ENCODE data around the gene GNB5.
"Not testable (repeated sequence)": the region's sequence is repeated elsewhere in the genome, so short reads cannot be mapped to it uniquely, and the experiment has no call there.

GNB5 gene

DNA sequence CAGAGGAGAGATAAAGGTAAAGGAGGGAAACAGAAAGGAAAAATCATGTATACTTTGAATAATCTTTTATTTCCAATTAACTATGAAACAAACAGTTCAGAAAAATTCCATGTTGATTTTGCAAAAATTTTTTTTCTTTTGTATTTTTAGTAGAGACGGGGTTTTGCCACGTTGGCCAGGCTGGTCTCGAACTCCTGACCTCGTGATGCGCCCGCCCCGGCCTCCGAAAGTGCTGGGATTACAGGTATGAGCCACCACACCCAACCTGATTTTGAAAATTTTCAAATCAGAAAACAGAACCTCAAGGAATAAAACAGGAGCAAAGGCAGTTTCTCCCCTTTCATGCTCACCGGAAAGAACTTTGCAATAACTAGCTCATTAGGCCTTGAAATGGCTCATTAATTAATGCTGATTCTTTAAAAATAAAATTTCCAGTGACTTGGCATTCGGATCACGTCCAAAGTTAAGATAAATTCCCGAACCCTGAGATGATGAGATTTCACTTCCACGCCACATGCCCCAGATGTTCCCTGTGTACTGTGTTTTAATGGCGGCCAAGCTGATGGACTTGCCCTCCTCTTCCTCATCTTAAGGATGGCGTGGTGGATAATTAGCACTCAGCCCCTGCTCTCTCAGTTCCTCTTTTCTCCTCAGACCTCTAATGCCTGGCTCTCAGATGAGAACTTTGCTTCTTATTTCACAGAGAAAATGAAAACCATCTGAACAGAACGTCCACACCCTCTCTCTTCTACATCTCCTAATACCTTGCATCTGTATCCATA is 89.5 kb downstream of the GNB5 start:
- TF ChIP-seq, protein P1, sequence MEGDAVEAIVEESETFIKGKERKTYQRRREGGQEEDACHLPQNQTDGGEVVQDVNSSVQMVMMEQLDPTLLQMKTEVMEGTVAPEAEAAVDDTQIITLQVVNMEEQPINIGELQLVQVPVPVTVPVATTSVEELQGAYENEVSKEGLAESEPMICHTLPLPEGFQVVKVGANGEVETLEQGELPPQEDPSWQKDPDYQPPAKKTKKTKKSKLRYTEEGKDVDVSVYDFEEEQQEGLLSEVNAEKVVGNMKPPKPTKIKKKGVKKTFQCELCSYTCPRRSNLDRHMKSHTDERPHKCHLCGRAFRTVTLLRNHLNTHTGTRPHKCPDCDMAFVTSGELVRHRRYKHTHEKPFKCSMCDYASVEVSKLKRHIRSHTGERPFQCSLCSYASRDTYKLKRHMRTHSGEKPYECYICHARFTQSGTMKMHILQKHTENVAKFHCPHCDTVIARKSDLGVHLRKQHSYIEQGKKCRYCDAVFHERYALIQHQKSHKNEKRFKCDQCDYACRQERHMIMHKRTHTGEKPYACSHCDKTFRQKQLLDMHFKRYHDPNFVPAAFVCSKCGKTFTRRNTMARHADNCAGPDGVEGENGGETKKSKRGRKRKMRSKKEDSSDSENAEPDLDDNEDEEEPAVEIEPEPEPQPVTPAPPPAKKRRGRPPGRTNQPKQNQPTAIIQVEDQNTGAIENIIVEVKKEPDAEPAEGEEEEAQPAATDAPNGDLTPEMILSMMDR (IDR thresholded peaks at IDR 0.05; ENCODE audit: low read depth, low read length, missing control alignments) = no peak
- no peak overlapping the region for H3K4me3 ChIP-seq (replicated peaks; ENCODE audit: low read depth, low read length)
- no peak for DNase-seq (ENCODE audit: extremely low read depth, low read depth)

DNA sequence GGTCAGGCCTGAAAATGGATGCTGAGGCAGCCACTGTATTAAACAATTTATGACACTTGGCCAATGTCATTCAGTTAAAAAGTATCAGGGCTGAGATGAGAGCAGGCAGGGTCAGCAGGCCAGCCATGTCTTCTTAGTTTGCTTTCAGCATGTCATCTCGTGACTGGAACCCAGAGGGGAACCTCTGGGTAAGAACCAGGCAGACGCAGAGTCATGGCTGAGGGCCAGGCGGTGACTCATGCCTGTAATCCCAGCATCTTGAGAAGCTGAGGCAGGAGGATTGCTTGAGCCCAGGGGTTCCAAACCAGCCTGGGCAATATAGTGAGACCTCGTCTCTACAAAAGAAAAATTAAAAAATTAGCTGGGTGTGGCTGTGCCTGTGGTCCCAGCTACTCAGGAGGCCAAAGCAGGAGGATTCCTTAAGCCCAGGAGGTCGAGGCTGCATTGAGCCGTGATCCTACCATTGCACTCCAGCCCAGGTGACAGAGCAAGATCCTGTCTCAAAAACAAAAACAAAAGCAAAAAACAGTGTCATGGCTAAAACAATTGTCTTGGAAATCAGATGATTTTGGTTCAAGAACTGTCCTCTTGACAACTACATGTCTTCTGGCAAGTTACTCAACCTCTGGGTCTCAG is 90.3 kb downstream of the GNB5 start:
- no peak overlapping the region for H3K4me3 ChIP-seq (replicated peaks; ENCODE audit: low read depth, low read length)
- peak; percentile 71 for DNase-seq (ENCODE audit: extremely low read depth, low read depth)
- TF ChIP-seq, protein P1 (IDR thresholded peaks at IDR 0.05; ENCODE audit: low read depth, low read length, missing control alignments) = no peak

DNA sequence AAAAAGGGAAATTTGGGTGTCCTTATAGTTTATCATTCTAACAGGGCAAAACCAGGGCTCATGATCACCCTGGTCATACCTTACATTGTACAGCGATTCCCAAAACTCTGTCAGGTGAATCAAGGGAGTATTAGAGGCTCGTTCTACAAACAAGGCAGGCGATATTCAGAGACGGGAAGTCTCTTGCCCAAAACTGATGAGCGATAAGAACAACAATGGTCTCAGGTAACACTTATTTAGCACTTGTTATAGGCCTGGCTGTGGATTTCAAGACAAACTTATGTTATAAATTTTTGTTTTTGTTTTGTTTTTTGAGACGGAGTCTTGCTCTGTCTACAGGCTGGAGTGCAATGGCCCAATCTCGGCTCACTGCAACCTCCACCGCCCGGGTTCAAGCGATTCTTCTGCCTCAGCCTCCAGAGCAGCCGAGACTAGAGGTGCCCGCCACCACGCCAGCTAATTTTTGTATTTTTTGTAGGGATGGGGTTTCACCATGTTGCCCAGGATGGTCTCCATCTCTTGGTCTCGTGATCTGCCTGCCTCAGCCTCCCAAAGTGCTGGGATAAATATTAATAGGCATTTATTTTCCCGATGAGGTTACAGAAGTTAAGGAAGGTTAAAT is 91.4 kb downstream of the GNB5 start:
- no peak for DNase-seq (ENCODE audit: extremely low read depth, low read depth)
- no peak overlapping the region for H3K4me3 ChIP-seq (replicated peaks; ENCODE audit: low read depth, low read length)
- TF ChIP-seq, protein P1 (IDR thresholded peaks at IDR 0.05; ENCODE audit: low read depth, low read length, missing control alignments) = no peak

DNA sequence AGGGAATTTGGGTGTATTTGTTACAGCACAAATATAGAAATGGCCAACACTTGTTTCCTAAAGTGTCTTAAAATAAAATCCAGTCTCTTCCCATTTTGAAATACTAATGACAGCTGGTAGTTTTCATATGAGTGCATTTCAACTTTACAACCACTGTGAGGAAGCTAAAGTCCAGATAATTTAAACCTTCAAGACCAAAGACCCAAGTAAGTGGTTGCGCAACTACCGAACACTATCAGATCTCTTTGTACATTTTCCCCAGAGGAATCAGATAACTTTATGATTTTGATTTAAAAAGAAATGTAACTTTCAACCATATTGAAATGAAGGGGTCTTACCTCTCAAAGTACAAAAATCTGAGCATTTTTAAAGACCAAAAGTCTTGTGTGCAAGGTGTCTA is 92.9 kb downstream of the GNB5 start:
- TF ChIP-seq, protein P1 (IDR thresholded peaks at IDR 0.05; ENCODE audit: low read depth, low read length, missing control alignments) = no peak
- DNase-seq (ENCODE audit: extremely low read depth, low read depth) = no peak
- no peak overlapping the region for H3K4me3 ChIP-seq (replicated peaks; ENCODE audit: low read depth, low read length)

DNA sequence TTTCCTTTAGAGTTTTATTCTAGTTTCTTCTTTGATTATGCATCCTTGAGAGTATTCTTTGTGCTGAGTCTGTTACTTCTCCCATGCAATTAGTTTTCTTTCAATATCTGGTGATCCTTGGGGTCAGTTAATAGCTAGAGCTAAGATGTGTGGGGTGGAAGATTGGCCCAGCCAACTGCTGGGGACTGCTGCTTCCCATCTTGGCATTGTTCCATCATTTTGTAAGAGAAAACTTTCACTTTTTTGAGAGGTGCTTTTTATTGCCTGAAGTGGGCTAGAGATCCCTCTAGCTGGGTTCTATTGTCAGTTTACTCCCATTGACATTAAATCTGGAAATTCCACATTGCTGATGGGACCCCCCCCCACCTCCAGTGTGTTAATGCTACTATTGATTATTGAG is 94.0 kb downstream of the GNB5 start:
- no peak for DNase-seq (ENCODE audit: extremely low read depth, low read depth)
- no peak overlapping the region for H3K4me3 ChIP-seq (replicated peaks; ENCODE audit: low read depth, low read length)
- TF ChIP-seq, protein P1 (IDR thresholded peaks at IDR 0.05; ENCODE audit: low read depth, low read length, missing control alignments) = no peak

DNA sequence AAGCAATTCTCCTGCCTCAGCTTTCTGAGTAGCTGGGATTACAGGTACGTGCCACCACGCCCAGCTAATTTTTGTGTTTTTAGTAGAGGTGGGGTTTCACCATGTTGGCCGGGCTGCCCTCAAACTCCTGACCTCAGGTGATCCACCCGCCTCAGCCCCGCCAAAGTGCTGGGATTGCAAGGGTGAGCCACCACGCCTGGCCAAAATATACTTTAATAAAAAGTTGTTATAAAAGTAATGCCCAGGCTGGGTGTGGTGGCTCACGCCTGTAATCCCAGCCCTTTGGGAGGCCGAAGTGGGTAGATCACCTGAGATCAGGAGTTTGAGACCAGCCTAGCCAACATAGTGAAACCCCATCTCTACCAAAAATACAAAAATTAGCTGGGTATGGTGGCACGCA is 94.7 kb downstream of the GNB5 start:
- not testable (repeated sequence) for H3K4me3 ChIP-seq (replicated peaks; ENCODE audit: low read depth, low read length); DNase-seq (ENCODE audit: extremely low read depth, low read depth)

DNA sequence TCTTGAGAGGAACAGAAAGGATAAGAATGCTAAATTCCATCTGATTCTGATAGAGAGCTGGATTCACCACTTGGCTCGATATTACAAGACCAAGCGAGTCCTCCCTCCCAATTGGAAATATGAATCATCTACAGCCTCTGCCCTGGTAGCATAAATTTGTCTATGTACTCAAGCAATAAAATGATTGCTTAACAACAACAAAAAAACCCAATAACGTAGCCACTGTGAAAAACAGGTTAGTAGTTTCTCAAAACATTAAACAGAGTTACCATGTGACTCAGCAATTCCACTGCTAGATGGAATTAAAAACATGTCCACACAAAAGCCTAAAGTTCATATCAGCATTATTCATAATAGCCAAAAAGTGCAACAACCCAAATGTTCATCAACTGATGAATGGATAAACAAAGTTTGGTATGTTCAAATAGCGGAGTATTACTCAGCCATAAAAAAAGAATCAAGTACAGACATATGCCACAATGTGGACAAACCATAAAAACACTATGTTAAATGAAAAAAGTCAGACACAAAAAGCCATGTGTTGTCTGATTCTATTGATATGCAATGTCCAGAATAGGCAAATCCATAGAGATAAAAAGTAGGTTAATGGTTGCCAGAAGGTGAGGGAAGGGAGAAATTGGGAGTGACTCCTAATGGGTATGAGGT is 95.5 kb downstream of the GNB5 start:
- peak; percentile 87 for DNase-seq (ENCODE audit: extremely low read depth, low read depth)
- TF ChIP-seq, protein P1 (IDR thresholded peaks at IDR 0.05; ENCODE audit: low read depth, low read length, missing control alignments) = no peak
- H3K4me3 ChIP-seq (replicated peaks; ENCODE audit: low read depth, low read length) = no peak overlapping the region
